ENCODE results near the gene TMTC3.

TMTC3 gene

GRCh38 chr12:88243982-88244381, 101.9 kb downstream of the TMTC3 start:
- Histone ChIP-seq H3K9ac (ENCODE audit: low read depth, low read length) (no peak overlapping the region), H3K4me2 (ENCODE audit: insufficient read depth, low read length) (no peak overlapping the region), H3K9me3 (ENCODE audit: insufficient read depth, low read length, severe bottlenecking) (no peaks in the 10 kb centered on the region), H3K4me1 (ENCODE audit: insufficient read depth, low read length) (no peaks in the 10 kb centered on the region), H2AFZ (ENCODE audit: low read depth, low read length) (no peak overlapping the region), H3K79me2 (ENCODE audit: insufficient read depth, low read length) (no peaks in the 10 kb centered on the region), H3K36me3 (ENCODE audit: insufficient read depth, low read length) (no peaks in the 10 kb centered on the region), H4K20me1 (ENCODE audit: insufficient read depth, low read length) (no peaks in the 10 kb centered on the region), H3K27ac (ENCODE audit: low read length) (no peak overlapping the region), H3K4me3 (ENCODE audit: low read depth in 1 of 2, low read length in 2 of 2) (no peak overlapping the region), H3K27me3 (ENCODE audit: insufficient read depth, low read length, poor library complexity) (peaks cover 2% of the 10 kb centered on the region)
- no peak for DNase-seq
- TF ChIP-seq CTCF (IDR thresholded peaks at IDR 0.05; ENCODE audit: borderline replicate concordance, extremely low read depth, low read length, poor library complexity, severe bottlenecking) (no peak), EZH2 (IDR thresholded peaks at IDR 0.05; ENCODE audit: borderline replicate concordance, low read depth, low read length, severe bottlenecking) (no peak)
- ATAC-seq (ENCODE audit: insufficient read depth, low read depth): no peak

- Histone ChIP-seq H3K36me3 (ENCODE audit: insufficient read depth, low read length) (no peaks in the 10 kb centered on the region), H3K4me1 (ENCODE audit: insufficient read depth, low read length) (no peaks in the 10 kb centered on the region), H3K4me2 (ENCODE audit: insufficient read depth, low read length) (no peak overlapping the region), H3K9ac (ENCODE audit: low read depth, low read length) (no peak overlapping the region), H4K20me1 (ENCODE audit: insufficient read depth, low read length) (no peaks in the 10 kb centered on the region), H3K9me3 (ENCODE audit: insufficient read depth, low read length, severe bottlenecking) (no peaks in the 10 kb centered on the region), H2AFZ (ENCODE audit: low read depth, low read length) (no peak overlapping the region), H3K27me3 (ENCODE audit: insufficient read depth, low read length, poor library complexity) (peaks cover 2% of the 10 kb centered on the region), H3K4me3 (ENCODE audit: low read depth in 1 of 2, low read length in 2 of 2) (no peak overlapping the region), H3K79me2 (ENCODE audit: insufficient read depth, low read length) (no peaks in the 10 kb centered on the region), H3K27ac (ENCODE audit: low read length) (no peak overlapping the region)
- DNase-seq (no peak), ATAC-seq (ENCODE audit: insufficient read depth, low read depth) (no peak)
- TF ChIP-seq EZH2 (IDR thresholded peaks at IDR 0.05; ENCODE audit: borderline replicate concordance, low read depth, low read length, severe bottlenecking) (no peak), CTCF (IDR thresholded peaks at IDR 0.05; ENCODE audit: borderline replicate concordance, extremely low read depth, low read length, poor library complexity, severe bottlenecking) (no peak)
Observed at GRCh38 chr12:88245905-88246304, 103.8 kb downstream of the TMTC3 start.

- DNase-seq (no peak), ATAC-seq (ENCODE audit: insufficient read depth, low read depth) (no peak)
- no peak overlapping the region for H3K4me3 ChIP-seq (ENCODE audit: low read depth in 1 of 2, low read length in 2 of 2)
- H3K4me1 ChIP-seq (ENCODE audit: insufficient read depth, low read length): no peaks in the 10 kb centered on the region
- no peaks in the 10 kb centered on the region for H3K9me3 ChIP-seq (ENCODE audit: insufficient read depth, low read length, severe bottlenecking)
- H3K36me3 ChIP-seq (ENCODE audit: insufficient read depth, low read length): no peaks in the 10 kb centered on the region
- H2AFZ ChIP-seq (ENCODE audit: low read depth, low read length): no peak overlapping the region
- no peak for TF ChIP-seq CTCF (IDR thresholded peaks at IDR 0.05; ENCODE audit: borderline replicate concordance, extremely low read depth, low read length, poor library complexity, severe bottlenecking)
- TF ChIP-seq EZH2 (IDR thresholded peaks at IDR 0.05; ENCODE audit: borderline replicate concordance, low read depth, low read length, severe bottlenecking): no peak
- no peak overlapping the region for H3K4me2 ChIP-seq (ENCODE audit: insufficient read depth, low read length)
- no peak overlapping the region for H3K9ac ChIP-seq (ENCODE audit: low read depth, low read length)
- H3K79me2 ChIP-seq (ENCODE audit: insufficient read depth, low read length): no peaks in the 10 kb centered on the region
- H3K27ac ChIP-seq (ENCODE audit: low read length): no peak overlapping the region
- peaks cover 2% of the 10 kb centered on the region for H3K27me3 ChIP-seq (ENCODE audit: insufficient read depth, low read length, poor library complexity)
- no peaks in the 10 kb centered on the region for H4K20me1 ChIP-seq (ENCODE audit: insufficient read depth, low read length)
Observed at GRCh38 chr12:88247241-88247643, 105.1 kb downstream of the TMTC3 start.

- TF ChIP-seq CTCF (IDR thresholded peaks at IDR 0.05; ENCODE audit: borderline replicate concordance, extremely low read depth, low read length, poor library complexity, severe bottlenecking) (no peak), EZH2 (IDR thresholded peaks at IDR 0.05; ENCODE audit: borderline replicate concordance, low read depth, low read length, severe bottlenecking) (no peak)
- H3K4me2 ChIP-seq (ENCODE audit: insufficient read depth, low read length): no peak overlapping the region
- H2AFZ ChIP-seq (ENCODE audit: low read depth, low read length): no peak overlapping the region
- H3K27ac ChIP-seq (ENCODE audit: low read length): no peak overlapping the region
- H3K9ac ChIP-seq (ENCODE audit: low read depth, low read length): no peak overlapping the region
- H3K4me3 ChIP-seq (ENCODE audit: low read depth in 1 of 2, low read length in 2 of 2): no peak overlapping the region
- no peak for DNase-seq
- no peaks in the 10 kb centered on the region for H4K20me1 ChIP-seq (ENCODE audit: insufficient read depth, low read length)
- ATAC-seq (ENCODE audit: insufficient read depth, low read depth): no peak
- H3K79me2 ChIP-seq (ENCODE audit: insufficient read depth, low read length): no peaks in the 10 kb centered on the region
- no peaks in the 10 kb centered on the region for H3K4me1 ChIP-seq (ENCODE audit: insufficient read depth, low read length)
- H3K36me3 ChIP-seq (ENCODE audit: insufficient read depth, low read length): no peaks in the 10 kb centered on the region
- H3K9me3 ChIP-seq (ENCODE audit: insufficient read depth, low read length, severe bottlenecking): no peaks in the 10 kb centered on the region
- H3K27me3 ChIP-seq (ENCODE audit: insufficient read depth, low read length, poor library complexity): peaks cover 2% of the 10 kb centered on the region
Observed at GRCh38 chr12:88248606-88249005, 106.5 kb downstream of the TMTC3 start.

Data from DND-41 (cell line).